D721Med (cell line): ENCODE results near the gene ACVR2B.
A peak's percentile ranks its signal among the peaks of the same experiment; 100 is the strongest.

ENCODE experiments used
- DNase-seq: peaks from one replicate; pipeline ENCODE4 v3.0.0; 2011; ENCODE audit warnings: low spot score; ENCODE audit not compliant: insufficient read length
- FAIRE-seq: peaks from 2 replicates; lab custom pipeline; 2011; peaks lifted over from hg19 to GRCh38; lab: Jason Lieb, UNC
- TF ChIP-seq, protein P1 (sequence below): IDR thresholded peaks from 2 replicates; pipeline ENCODE4 v1.5.1; 2012; ENCODE audit warnings: mild to moderate bottlenecking, control low read depth; ENCODE audit not compliant: insufficient read depth; ENCODE audit errors: missing control alignments

The ACVR2B gene

DNA sequence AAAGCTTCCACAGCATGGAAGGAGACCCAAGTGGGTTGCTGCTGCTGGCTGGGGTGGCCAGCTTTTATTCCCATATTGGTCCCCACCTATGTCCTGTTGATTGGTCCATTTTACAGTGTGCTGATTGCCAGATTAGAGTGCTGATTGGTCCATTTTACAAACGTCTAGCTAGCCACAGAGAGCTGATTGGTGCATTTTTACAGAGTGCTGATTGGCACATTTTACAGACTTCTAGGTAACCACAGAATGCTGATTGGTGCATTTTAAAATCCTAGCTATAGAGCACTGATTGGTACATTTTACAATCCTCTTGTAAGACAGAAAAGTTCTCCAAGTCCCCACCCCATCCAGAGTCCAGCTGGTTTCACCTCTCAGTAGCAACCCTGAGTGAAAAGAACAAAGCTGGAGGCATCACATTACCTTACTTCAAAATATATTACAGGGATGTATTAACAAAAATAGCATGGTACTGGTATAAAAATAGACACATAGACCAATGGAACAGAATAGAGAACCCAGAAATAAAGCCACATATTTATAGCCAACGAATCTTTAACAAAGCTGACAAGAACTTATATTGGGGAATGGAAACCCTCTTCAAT, 7.5 kb upstream of the ACVR2B start:
- TF ChIP-seq, protein P1, sequence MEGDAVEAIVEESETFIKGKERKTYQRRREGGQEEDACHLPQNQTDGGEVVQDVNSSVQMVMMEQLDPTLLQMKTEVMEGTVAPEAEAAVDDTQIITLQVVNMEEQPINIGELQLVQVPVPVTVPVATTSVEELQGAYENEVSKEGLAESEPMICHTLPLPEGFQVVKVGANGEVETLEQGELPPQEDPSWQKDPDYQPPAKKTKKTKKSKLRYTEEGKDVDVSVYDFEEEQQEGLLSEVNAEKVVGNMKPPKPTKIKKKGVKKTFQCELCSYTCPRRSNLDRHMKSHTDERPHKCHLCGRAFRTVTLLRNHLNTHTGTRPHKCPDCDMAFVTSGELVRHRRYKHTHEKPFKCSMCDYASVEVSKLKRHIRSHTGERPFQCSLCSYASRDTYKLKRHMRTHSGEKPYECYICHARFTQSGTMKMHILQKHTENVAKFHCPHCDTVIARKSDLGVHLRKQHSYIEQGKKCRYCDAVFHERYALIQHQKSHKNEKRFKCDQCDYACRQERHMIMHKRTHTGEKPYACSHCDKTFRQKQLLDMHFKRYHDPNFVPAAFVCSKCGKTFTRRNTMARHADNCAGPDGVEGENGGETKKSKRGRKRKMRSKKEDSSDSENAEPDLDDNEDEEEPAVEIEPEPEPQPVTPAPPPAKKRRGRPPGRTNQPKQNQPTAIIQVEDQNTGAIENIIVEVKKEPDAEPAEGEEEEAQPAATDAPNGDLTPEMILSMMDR = no peak

DNA sequence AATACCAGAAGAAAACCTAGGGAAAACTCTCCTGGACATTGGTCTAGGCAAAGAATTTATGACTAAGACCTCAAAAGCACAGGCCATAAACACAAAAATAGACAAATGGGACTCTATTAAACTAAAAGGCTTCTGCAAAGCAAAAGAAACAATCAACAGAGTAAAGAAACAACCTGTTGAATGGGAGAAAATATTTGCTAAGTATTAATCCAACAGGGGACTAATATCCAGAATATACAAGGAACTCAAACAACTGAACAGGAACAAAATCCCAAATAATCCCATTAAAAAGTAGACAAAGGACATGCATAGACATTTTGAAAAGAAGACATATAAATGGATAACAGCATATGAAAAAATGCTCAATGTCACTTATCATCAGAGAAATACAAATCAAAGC, 6.9 kb upstream of the ACVR2B start:
- no peak for FAIRE-seq
- TF ChIP-seq, protein P1 = no peak
- no peak for DNase-seq

More for the DNA sequence above, 7.5 kb upstream of the ACVR2B start:
- FAIRE-seq (no peak), DNase-seq (no peak)

DNA sequence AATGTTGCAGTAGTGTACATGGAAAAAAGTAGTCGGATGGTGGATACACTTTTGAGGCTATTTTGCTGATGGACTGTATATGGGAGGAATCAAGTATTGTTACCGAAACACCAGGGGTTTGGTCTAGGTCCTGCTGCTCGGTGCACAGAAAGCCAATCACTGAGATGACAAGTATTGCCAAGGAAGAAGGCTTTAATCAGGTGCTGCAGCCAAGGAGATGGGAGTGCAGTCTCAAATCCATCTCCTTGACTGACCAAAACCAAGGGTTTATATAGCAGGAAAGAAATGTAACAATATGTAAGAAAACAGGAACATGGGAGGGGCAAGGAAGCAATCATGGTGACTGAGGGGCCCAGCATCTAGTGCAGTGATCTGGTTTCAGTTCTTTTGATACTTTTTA, 2.8 kb upstream of the ACVR2B start:
- TF ChIP-seq, protein P1 = no peak
- DNase-seq (no peak), FAIRE-seq (no peak)

DNA sequence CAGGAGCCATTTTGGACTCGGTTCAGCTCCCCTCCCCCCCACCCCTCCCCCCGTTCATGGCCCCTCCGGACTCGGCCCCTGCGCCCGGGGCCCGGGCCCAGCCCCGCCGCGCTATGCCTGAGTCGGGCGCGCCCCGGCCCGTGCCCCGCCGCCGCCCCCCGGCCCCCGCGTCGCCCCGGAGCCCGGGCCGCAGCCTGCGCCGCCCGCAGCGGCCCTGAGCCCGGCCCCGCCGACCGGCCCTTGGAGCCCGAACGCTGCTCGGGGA, 155 bp downstream of the ACVR2B start:
- TF ChIP-seq, protein P1 = no peak
- no peak for FAIRE-seq

DNA sequence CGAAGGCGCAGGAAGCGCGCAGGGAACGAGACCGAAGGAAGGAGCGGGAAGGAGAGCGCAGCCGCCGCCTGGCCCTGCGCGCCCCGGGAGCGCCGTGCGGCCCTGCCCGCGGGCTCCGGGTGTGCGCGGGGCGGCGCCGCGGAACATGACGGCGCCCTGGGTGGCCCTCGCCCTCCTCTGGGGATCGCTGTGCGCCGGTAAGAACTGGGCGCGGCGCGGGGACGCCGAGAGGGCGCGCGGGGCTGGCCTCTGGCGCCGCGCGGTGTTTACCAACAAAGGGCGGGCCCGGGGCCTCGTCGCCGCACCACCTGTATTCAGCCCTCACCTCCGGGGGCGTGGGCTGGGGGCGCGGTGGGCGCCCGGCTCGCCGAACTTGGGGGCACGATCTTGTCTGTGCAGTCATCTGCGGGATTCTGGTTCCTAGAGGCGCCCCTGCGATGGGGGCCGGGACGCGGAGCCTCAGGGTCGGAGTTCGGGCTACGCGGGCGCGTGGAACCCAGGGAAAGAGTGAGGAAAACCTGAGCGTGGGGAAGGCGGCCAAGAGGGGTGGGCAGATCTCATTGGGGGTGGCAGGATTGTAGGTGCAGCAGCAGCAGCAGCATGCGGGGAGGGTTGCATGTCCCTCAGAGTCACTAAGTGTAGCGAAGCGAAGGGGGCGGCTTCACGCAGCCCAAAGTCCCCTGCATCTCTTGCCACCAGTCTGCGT, 641 bp downstream of the ACVR2B start:
- DNase-seq (no peak), FAIRE-seq (no peak)
- TF ChIP-seq, protein P1 = no peak

More for the DNA sequence above, 155 bp downstream of the ACVR2B start:
- no peak for DNase-seq

DNA sequence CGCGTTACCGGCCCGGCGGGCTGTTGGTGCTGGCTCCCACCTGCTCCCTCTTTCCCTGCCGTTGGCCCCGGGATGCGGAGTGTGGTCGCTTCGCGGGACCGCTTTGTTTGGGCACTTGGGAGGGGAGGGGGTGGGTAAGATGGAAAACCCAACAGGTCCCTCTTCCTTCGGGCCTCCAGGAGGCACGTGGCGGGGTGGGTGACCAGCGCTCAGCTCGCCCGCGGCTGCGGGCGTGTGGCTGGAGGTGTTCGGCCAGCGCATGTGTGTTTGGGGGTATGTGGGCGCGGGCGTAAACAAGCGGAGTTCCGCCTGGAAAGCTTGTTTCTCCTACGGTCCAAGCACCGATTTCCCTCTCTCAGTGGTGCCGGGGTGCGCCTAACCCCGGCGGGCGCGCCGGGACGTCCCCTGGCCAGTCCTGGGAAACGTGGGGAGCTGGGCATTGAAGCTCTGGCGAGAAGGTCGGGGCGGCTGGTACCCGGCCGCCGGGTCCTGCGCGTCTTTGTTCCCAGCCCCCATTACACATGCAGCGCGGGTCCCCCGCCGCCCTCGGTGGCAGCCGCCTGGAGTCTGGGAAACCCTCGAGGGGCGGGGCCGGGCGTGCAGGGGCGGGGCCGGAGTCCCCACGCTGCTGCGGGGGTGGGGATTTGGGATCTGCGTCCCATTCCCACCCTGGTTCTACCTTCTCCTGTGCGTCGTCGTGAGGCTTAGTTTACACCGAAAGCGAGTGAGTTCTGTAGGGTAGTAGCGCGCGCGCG, 1.4 kb downstream of the ACVR2B start:
- FAIRE-seq (no peak), DNase-seq (peak; percentile 83)
- TF ChIP-seq, protein P1 = no peak
